HG03571 (cell line): ENCODE results near the gene CCNH.

Experiments
- ATAC-seq: cut with Tn5 transposase; IDR thresholded peaks from one replicate; pipeline ENCODE4 v1.9.1; 2021; ENCODE audit not compliant: unreplicated experiment

Gene CCNH

GRCh38 chr5:87361536-87362213, 51.1 kb downstream of the CCNH start:
- no peak for ATAC-seq

- ATAC-seq = no peak
These were observed 51.7 kb downstream of the CCNH start for GRCh38 chr5:87361031-87361445.

DNA sequence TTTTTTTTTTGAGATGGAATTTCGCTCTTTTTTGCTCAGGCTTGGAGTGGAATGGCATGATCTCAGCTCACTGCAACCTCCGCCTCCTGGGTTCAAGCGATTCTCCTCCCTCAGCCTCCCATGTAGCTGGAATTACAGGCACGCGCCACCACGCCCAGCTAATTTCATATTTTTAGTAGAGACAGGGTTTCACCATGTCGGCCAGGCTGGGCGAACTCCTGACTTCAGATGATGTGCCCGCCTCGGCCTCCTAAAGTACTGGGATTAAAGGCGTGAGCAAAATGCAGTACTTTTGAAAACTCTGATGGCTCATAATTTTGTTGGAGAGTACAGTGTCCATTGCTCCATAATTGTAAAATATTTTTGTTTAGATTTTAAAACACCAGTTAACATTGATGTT, 52.6 kb downstream of the CCNH start:
- no peak for ATAC-seq

GRCh38 chr5:87359106-87359505, 53.6 kb downstream of the CCNH start:
- no peak for ATAC-seq

DNA sequence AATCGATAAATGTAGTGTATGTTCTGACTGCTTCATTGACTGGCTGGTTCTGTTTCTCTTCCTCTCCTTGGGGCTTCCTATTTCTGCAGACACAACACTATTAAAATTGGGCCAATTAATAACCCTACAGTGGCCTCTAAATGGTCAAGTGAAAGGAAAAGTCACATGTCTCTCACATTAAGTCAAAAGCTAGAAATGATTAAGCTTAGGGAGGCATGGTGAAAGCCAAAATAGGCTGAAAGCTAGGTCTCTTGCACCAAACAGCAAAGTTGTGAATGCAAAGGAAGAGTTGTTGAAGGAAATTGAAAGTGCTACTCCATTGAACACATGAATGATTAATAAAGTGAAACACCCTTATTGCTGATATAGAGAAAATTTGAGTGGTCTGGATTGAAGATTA, 58.2 kb downstream of the CCNH start:
- peak; percentile 95 for ATAC-seq

DNA sequence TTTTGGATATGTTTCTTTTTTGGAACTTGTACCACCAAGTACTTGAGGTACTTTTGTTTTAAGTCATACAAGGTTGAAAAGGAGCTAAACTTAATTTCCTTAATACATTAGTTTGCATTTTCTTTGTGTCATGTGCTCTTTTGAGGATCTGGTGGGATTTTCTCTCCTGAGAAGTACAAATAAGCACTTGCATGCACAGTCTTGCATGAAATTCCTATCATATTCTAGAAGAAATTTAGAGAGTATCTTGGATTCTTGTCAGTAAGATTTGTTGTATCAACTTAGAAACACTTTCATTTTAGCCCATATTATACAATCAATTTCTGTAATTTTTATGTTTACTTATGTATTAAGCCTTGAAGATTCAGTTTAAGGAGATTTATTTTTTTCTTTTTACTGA, 64.9 kb downstream of the CCNH start:
- no peak for ATAC-seq

- no peak for ATAC-seq
These were observed 65.5 kb downstream of the CCNH start for GRCh38 chr5:87347272-87347671.
